GM19023 (cell line): ENCODE measurements around the gene AFAP1L1.

Experiments
- ATAC-seq: cut with Tn5 transposase; IDR thresholded peaks from one replicate; pipeline ENCODE4 v1.9.1; 2021; ENCODE audit warnings: mild to moderate bottlenecking, moderate library complexity; ENCODE audit not compliant: unreplicated experiment

AFAP1L1 gene

GRCh38 chr5:149367972-149368645 is 96.5 kb downstream of the AFAP1L1 start:
- no peak for ATAC-seq

DNA sequence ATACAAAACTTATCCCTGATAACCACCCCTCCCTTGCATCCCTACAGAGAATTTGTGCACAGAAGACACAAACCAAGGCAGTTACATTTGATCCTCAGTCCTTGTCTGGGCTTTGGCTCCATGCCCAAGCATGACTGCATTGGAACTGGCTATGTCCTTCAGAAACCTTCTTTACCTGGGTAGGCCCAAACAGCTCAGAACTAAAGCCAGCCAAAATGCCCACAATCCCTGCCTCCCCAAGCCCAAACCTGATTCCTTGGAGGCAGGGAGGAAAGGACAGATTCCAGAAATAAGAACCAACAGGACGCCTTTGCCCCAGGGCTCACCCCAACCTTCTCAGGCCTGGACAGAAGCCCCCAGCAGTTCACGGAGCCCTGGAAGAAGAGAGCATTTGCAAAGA is 99.2 kb downstream of the AFAP1L1 start:
- no peak for ATAC-seq

- peak; percentile 83 for ATAC-seq
Observed at GRCh38 chr5:149371296-149371962, 99.8 kb downstream of the AFAP1L1 start.

DNA sequence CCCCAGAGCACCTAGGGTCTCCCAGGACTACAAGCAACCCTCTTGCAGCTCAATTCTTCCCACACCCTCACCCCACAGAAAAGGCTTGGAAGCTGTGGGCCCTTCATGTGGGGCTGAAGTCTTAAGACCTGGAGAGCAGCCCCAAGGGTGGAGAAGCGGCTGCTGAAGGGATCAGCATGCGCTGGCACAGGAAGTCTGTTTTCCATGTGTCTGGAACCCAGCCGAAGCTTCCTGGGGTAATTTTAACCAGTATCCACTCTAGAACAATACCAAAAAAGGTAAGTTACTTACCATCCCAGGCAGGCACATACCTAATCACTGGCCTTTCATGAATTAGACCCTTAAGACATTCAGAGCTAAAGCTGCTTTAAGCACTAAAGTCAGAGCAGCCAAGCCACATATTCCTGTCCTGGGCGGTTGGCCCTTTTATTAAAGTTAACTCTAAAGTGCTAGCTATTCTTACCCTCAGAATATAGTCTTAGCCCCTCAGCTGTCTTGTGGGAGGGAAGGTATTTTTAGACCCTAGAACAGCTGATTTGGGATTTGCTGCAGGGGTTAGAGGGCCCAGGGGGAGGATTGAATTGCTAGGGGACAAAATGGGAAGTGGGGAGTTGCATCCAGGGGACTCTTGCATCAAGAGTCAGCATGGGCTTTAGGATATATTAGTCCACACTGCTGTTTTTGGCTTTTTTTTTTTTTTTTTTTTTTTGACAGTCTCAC is 100.6 kb downstream of the AFAP1L1 start:
- ATAC-seq = no peak

DNA sequence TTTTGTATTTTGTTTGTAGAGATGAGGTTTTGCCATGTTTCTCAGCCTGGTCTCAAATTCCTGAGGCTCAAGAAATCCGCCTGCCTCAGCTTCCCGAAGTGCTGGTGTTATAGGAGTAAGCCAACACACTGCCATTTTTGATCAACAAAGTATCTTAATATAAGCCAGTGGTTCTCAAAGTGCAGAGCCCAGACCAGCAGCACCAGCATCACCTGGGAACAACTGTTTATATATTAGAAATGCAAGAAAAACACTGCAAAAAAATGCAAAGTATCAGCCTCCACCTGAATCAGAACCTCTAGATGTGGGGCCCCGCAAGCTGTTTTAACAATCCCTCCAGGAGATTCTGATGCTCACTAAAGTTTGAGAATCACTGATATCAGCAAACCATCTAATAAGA is 101.3 kb downstream of the AFAP1L1 start:
- ATAC-seq = no peak

GRCh38 chr5:149374303-149374702 is 102.6 kb downstream of the AFAP1L1 start:
- ATAC-seq = no peak

DNA sequence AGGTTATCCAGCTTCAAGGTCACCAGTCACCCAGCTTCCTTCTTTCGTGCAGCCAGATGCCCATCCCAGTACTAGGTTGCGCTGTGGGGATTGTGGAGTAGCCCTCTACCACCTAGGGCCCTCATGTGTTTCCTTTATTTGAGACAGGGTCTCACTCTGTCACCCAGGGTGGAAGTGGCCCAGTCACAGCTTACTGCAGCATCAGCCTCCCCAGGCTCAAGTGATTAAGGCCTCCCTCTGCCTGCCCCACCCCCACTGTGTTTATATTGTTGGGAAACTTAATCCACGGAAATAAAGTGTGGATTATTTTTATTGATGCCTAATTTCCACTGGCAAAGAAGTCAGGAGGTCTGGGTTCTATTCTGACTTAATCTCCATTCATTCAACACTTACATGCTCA is 103.1 kb downstream of the AFAP1L1 start:
- ATAC-seq = no peak

GRCh38 chr5:149375434-149375833 is 103.8 kb downstream of the AFAP1L1 start:
- ATAC-seq = no peak

GRCh38 chr5:149376104-149376503 is 104.4 kb downstream of the AFAP1L1 start:
- ATAC-seq = no peak

DNA sequence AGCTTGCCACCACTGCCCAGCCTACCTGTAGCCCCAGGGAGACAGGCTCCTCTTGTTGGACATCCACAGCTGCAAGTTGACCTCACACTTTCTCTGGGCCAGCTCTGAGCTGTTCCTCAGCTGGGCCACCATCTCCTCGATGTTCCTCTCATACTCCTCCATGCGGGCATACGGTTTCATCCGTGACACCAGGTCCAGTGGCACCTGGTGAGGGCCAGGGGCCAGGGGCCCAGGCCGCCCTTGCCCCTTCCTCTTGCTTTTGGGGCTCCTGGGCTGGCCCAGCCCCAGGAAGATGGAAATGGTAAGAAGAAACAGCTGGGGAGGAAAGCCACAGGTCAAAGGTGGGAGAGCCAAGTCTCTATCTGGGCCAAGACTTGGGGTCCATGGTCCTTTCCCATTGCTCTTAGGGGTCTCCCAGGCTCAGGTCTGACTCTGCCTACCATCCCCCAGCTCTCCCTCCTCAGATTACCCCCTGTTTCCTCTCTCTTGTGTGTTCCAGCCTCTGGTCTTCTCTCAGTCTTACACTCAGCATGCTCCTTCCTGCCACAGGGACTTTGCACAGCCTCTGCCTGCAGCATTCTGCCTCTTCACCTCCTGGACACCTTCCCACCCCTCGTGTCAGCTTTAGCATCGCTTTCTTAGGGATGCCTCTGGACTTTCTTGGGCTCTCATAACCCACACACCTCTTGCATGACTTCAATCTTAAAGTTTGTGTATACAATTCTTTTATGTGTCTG is 105.2 kb downstream of the AFAP1L1 start:
- ATAC-seq = no peak

- ATAC-seq = no peak
Observed at GRCh38 chr5:149378241-149378820, 106.7 kb downstream of the AFAP1L1 start.

DNA sequence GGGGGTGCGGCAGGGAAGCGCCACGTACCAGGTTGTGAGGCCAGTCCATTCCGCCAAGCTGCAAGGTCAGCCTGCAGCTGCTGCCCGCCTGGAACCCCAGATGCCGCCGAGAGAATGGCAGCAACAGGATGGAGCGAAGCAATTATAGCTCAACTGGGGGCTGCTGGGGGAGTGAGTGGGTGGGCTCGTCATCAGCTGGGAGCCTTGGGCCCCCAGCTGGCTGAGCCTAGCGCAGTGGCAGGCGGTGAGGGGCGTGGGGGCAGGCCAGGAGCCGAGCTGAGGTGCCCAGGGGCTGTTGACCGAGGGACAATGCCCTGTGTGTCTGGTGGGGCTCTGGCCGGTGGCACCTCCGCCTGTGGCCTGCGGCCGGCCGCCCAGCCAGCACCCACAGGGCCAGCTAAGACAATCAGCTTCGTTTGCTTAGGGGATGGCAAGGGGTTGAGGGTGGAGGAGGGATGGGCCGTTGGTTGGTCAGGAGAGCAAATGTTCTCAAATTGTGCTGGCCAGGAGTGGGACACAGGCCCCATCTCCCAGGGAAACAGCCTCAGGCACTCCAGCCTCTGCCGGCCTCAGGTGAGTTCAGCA is 107.6 kb downstream of the AFAP1L1 start, which contains the start of gene IL17B:
TSS of gene IL17B (minus strand) at position 116 of the 585 bp plus-strand sequence. CDS start at position 49, 67 bp downstream.
- no peak for ATAC-seq

DNA sequence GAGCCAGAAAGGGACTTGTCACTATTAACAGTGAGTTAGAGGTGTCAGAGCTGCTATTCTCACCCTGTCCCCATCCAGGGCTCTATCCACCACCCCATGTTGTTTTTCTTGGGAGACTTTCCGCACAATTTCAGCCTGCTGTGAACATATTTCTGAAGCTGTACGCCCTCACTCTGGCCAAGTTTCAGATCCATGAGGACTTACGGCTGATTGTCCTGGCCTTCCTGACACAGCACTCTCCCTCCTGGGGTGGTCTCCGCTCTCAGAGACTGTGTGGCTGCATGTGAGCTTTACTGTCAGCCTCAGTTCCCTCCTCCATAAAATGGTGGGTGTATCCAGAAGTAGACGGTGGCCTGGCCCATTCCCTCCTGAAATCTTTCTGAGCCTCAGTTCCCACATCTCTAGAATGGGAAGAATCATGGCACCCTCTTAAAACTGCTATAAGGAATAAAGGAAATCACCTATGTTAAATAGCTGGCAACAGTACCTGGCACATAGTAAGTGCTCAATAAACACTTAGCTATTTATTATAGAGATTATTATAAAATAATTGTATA is 108.2 kb downstream of the AFAP1L1 start:
- no peak for ATAC-seq

- no peak for ATAC-seq
Observed at GRCh38 chr5:149380466-149381121, 108.9 kb downstream of the AFAP1L1 start.

GRCh38 chr5:149381261-149381985 is 109.8 kb downstream of the AFAP1L1 start:
- peak; percentile 5 for ATAC-seq

DNA sequence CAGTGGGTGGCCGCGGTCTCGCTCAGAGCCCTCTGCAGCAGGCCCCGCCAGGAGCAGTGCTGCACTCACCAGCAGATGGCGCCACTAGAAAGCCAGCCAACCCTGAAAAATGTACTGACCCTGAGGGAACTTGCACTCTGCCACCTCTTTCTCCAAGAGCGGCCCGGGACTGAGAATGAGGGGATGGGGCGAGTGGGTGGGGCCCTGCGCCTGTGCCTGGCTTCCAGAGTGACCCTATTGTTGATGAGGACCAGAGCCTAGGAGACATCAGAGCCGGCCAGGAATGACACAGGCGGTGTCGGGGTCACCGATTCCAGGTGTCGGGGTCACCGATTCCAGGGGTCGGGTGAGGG is 110.3 kb downstream of the AFAP1L1 start:
- ATAC-seq = peak; percentile 84

DNA sequence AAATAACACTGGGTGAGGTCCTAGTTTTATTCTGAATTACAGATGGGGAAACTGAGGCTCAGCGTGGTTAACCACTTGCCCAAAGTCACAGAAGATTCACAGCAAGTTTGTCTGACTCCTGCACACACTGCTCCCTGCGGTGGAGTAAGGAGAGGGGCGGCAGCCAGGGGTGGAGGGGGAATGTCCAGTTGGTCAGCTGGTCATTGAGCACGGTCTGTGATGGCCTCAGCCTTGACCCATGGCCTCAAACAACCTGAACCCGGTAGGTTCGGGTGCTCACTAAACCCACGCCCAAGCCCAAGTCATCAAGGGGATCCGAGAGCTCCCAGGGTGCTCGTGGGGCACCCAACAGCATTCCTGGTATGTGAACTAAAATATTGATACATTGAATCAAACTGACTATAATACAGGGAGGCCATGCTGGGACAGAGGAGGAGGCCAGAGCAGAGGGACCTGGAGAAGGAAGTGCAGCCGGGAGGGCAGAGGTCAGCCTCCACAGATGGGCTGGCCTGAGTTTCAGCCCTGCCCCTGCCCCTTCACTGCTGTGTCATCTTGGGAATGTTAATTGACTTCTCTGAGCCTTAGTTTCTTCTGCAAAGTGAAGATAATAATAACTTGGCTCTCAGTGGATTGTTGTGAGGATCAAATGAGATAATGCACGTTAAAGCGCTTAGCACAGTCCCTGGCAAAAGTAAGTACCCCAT is 111.0 kb downstream of the AFAP1L1 start:
- ATAC-seq = no peak

GRCh38 chr5:149383399-149383798 is 111.7 kb downstream of the AFAP1L1 start:
- ATAC-seq = no peak
